ENCODE measurements around the gene F2RL3.

GRCh38 chr19:16903347-16903746 lies 14.5 kb downstream of the F2RL3 start:
- TF ChIP-seq POLR2A (IDR thresholded peaks at IDR 0.05): no peak
- no peak for TF ChIP-seq CTCF (IDR thresholded peaks at IDR 0.05)
- TF ChIP-seq POLR2AphosphoS5 (IDR thresholded peaks at IDR 0.05): no peak
- no peak for TF ChIP-seq EP300 (IDR thresholded peaks at IDR 0.05)

Data from stomach (tissue), 4 donors.